ENCODE measurements around the gene CAGE1. TPM values are rescaled to one million over a fixed set of nuclear protein-coding genes. Genes with fewer than 3 reads are reported as not detected.

Gene CAGE1
- total and polyA plus RNA-seq, 10 of the 15 experiments (the other 5 are each of a cell fraction or from before 2014, with no cell fraction given) = 0.03 to 0.42 (median 0.08) TPM; not detected in 3

DNA sequence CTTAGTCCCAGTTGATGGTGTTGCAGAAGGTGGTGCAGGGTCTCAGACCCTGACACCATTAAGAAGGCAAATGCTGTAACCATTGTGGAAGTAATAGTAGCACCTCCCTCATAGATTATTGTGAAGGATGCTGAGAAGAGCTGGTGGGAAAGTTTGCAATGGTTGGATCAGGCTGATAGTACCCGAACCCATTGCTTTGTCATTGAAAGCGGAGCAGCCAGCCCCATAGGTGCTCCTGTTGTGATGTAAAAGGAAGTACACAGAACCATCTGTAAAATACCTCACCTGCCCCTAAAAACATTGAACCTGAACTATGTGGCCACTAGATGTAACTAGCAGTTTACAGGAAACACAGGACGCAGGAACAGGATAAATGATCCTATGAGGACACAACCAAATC, 31.5 kb upstream of the CAGE1 start:
- no peak overlapping the region for H3K4me2 ChIP-seq (ENCODE audit: control insufficient read depth, insufficient read depth)
- no peak for FAIRE-seq
- no peaks in the 10 kb centered on the region for H3K4me1 ChIP-seq (ENCODE audit: control insufficient read depth, insufficient read depth, low read length)
- peaks cover 4 to 6% of the 10 kb centered on the region in 2 experiments for H3K36me3 ChIP-seq (ENCODE audit: control insufficient read depth in 2 of 2, insufficient read depth in 2 of 2, low read length in 1 of 2)
- no peak for DNase-seq (ENCODE audit: low read depth, low spot score)
- no peak for TF ChIP-seq MEF2A (IDR thresholded peaks at IDR 0.05; ENCODE audit: insufficient read depth, low read depth, low read length)
- intact Hi-C loops (cut with micrococcal nuclease; ENCODE audit: unreplicated experiment) (loop anchor here (10.0 kb wide), 1 partner anchor 194 kb away; no protein-coding TSS in a partner anchor), in situ Hi-C loops (cut with MboI) (no loop called here)
- H3K9me3 ChIP-seq (replicated peaks; ENCODE audit: control insufficient read depth, insufficient read depth, low read length) = no peaks in the 10 kb centered on the region
- no peak overlapping the region for H3K4me3 ChIP-seq
- no peak overlapping the region for H2AFZ ChIP-seq (ENCODE audit: control insufficient read depth, low read depth, low read length)
- no peaks in the 10 kb centered on the region for H4K20me1 ChIP-seq (ENCODE audit: control insufficient read depth, insufficient read depth)
- no peak overlapping the region for H3K9ac ChIP-seq (ENCODE audit: control insufficient read depth, insufficient read depth, low read length)
- no peaks in the 10 kb centered on the region for H3K27me3 ChIP-seq (replicated peaks in 1 of 2; ENCODE audit: control insufficient read depth in 2 of 2, insufficient read depth in 2 of 2, low read length in 1 of 2)
- POLR2A ChIA-PET = no interaction called here
- H3K27ac ChIP-seq (ENCODE audit: control insufficient read depth, insufficient read depth) = no peak overlapping the region
- ATAC-seq = no peak
- H3K79me2 ChIP-seq (ENCODE audit: control insufficient read depth, insufficient read depth, low read length) = no peaks in the 10 kb centered on the region
- BruUV-seq (replicated peaks) = no TSS peak
- WGBS (ENCODE audit: insufficient coverage, insufficient replicate concordance, low lambda C conversion rate, missing lambda C conversion rate) = 98% methylated on average over 3 of the region's 3 CpGs
- CTCF ChIA-PET = no interaction called here
- SMC1A ChIA-PET (ENCODE audit: uncharacterized antibody, unreplicated experiment) = no interaction called here
- RAD21 ChIA-PET (ENCODE audit: unreplicated experiment) = no interaction called here

DNA sequence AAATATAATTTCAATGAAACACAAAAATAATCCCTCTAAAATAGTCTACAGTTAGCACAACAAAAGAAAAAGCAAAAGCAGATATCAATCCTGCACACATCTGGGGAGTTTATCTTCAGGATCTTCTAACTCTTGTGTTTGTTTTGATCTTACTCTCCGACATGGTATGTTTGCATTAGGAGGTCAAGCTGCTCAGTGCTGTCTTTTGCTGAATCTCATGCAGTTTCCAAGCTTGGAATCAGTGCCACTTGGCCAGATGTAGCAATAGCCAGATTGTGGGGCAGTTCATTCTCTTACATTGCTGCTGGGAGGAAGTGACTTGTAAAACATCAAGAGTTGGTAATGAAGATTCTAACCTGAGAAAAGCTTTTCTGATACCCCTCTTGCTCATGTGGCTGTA, 29.5 kb upstream of the CAGE1 start:
- WGBS (ENCODE audit: insufficient coverage, insufficient replicate concordance, low lambda C conversion rate, missing lambda C conversion rate) = 100% methylated on average over 1 of the region's 1 CpG
- Histone ChIP-seq H3K36me3 (ENCODE audit: control insufficient read depth in 2 of 2, insufficient read depth in 2 of 2, low read length in 1 of 2) (peaks cover 11 to 14% of the 10 kb centered on the region in 2 experiments), H2AFZ (ENCODE audit: control insufficient read depth, low read depth, low read length) (no peak overlapping the region), H3K4me2 (ENCODE audit: control insufficient read depth, insufficient read depth) (no peak overlapping the region), H3K79me2 (ENCODE audit: control insufficient read depth, insufficient read depth, low read length) (no peaks in the 10 kb centered on the region), H4K20me1 (ENCODE audit: control insufficient read depth, insufficient read depth) (no peaks in the 10 kb centered on the region), H3K27ac (ENCODE audit: control insufficient read depth, insufficient read depth) (no peak overlapping the region), H3K4me3 (no peak overlapping the region), H3K9me3 (replicated peaks; ENCODE audit: control insufficient read depth, insufficient read depth, low read length) (no peaks in the 10 kb centered on the region), H3K27me3 (replicated peaks in 1 of 2; ENCODE audit: control insufficient read depth in 2 of 2, insufficient read depth in 2 of 2, low read length in 1 of 2) (no peaks in the 10 kb centered on the region), H3K4me1 (ENCODE audit: control insufficient read depth, insufficient read depth, low read length) (no peaks in the 10 kb centered on the region), H3K9ac (ENCODE audit: control insufficient read depth, insufficient read depth, low read length) (no peak overlapping the region)
- POLR2A ChIA-PET = no interaction called here
- FAIRE-seq = no peak
- CTCF ChIA-PET = interaction anchor here (0.7 to 0.8 kb wide), 2 partner anchors 144 to 574 kb away, joined by 3 read pairs; no protein-coding TSS in a partner anchor
- ATAC-seq = no peak
- no TSS peak for BruUV-seq (replicated peaks)
- TF ChIP-seq SREBF1 (IDR thresholded peaks at IDR 0.05; ENCODE audit: low read length) (no peak), SP1 (IDR thresholded peaks at IDR 0.05; ENCODE audit: low read depth, low read length) (no peak), CREB1 (IDR thresholded peaks at IDR 0.05; ENCODE audit: low read depth) (no peak)
- TF ChIP-seq, protein P1, sequence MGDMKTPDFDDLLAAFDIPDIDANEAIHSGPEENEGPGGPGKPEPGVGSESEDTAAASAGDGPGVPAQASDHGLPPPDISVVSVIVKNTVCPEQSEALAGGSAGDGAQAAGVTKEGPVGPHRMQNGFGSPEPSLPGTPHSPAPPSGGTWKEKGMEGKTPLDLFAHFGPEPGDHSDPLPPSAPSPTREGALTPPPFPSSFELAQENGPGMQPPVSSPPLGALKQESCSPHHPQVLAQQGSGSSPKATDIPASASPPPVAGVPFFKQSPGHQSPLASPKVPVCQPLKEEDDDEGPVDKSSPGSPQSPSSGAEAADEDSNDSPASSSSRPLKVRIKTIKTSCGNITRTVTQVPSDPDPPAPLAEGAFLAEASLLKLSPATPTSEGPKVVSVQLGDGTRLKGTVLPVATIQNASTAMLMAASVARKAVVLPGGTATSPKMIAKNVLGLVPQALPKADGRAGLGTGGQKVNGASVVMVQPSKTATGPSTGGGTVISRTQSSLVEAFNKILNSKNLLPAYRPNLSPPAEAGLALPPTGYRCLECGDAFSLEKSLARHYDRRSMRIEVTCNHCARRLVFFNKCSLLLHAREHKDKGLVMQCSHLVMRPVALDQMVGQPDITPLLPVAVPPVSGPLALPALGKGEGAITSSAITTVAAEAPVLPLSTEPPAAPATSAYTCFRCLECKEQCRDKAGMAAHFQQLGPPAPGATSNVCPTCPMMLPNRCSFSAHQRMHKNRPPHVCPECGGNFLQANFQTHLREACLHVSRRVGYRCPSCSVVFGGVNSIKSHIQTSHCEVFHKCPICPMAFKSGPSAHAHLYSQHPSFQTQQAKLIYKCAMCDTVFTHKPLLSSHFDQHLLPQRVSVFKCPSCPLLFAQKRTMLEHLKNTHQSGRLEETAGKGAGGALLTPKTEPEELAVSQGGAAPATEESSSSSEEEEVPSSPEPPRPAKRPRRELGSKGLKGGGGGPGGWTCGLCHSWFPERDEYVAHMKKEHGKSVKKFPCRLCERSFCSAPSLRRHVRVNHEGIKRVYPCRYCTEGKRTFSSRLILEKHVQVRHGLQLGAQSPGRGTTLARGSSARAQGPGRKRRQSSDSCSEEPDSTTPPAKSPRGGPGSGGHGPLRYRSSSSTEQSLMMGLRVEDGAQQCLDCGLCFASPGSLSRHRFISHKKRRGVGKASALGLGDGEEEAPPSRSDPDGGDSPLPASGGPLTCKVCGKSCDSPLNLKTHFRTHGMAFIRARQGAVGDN (IDR thresholded peaks at IDR 0.05) = no peak
- no peak for DNase-seq (ENCODE audit: low read depth, low spot score)
- RAD21 ChIA-PET (ENCODE audit: unreplicated experiment) = no interaction called here
- intact Hi-C loops (cut with micrococcal nuclease; ENCODE audit: unreplicated experiment) = no loop called here
- in situ Hi-C loops (cut with MboI) = no loop called here
- SMC1A ChIA-PET (ENCODE audit: uncharacterized antibody, unreplicated experiment) = interaction anchor here (0.6 to 0.7 kb wide), 2 partner anchors 106 to 762 kb away, joined by 3 to 4 read pairs; no protein-coding TSS in a partner anchor

Data from GM12878 (cell line).